HCT116 (cell line): ENCODE results near the gene WAPL. TPM values are rescaled to one million over a fixed set of nuclear protein-coding genes. Genes with fewer than 3 reads are reported as not detected.

ENCODE experiments used
- ATAC-seq: fragments of 200-7000 bp; cut with Tn5 transposase; 2 replicates; pipeline ENCODE4 v1.9.1; 2020; ENCODE audit warnings: mild to moderate bottlenecking, moderate library complexity
- BruUV-seq: library from RNA; stranded (reverse); fragments of 400-500 nt; replicated peaks from 2 replicates; lab custom pipeline; 2021; lab: Mats Ljungman, UMichigan
- CTCF ChIA-PET: fragments of 300-600 bp; sonication (Branson Sonifier 250); formaldehyde crosslinking; loops from one replicate; lab custom pipeline; 2021; ENCODE audit warnings: antibody characterized with exemption; lab: Charles Lee
- POLR2A ChIA-PET: fragments of 300-600, 350-600 bp; sonication (Branson Sonifier 250); formaldehyde crosslinking; loops from one replicate; lab custom pipeline; 2021; ENCODE audit warnings: antibody characterized with exemption; lab: Charles Lee
- RAD21 ChIA-PET, 2 experiments: fragments of 300-600 bp; sonication (Branson Sonifier 250); formaldehyde crosslinking; loops; one replicate each; lab custom pipeline; 2023; ENCODE audit warnings: low total read pairs in 2 of 2; ENCODE audit not compliant: uncharacterized antibody in 2 of 2, unreplicated experiment in 2 of 2, low non-redundant PET in 1 of 2; lab: Charles Lee
- DNase-seq: peaks from one replicate; pipeline ENCODE4 v3.0.0-alpha.2; 2010; ENCODE audit warnings: low read depth, low spot score
- H2AFZ ChIP-seq: fragments of 200-600 bp; shearing (Covaris generic), sonication (generic); 2 replicates; pipeline ENCODE4 v1.6.1; 2017; ENCODE audit warnings: low read depth, mixed run types, mixed read lengths, antibody characterized with exemption, low read length; ENCODE audit not compliant: poor library complexity, severe bottlenecking
- H3K27ac ChIP-seq: 2 replicates; pipeline ENCODE4 v1.5.1; 2012; ENCODE audit warnings: low read depth, low read length
- H3K27me3 ChIP-seq: fragments of 200-600 bp; sonication (generic); 2 replicates; pipeline ENCODE4 v1.6.1; 2016; ENCODE audit warnings: mixed run types, low read length, mixed read lengths; ENCODE audit not compliant: insufficient read depth
- H3K36me3 ChIP-seq, 2 experiments: fragments of 200-500 bp in 1 of 2; fragments of 200-600 bp in 1 of 2; sonication (Bioruptor generic) in 1 of 2; sonication (generic) in 1 of 2; 2 replicates each; pipeline versions ENCODE4 v1.5.1 to v1.6.1; 2014 to 2016; ENCODE audit warnings: low read length in 2 of 2, inconsistent platforms in 1 of 2, mixed read lengths in 1 of 2, mixed run types in 1 of 2; ENCODE audit not compliant: insufficient read depth in 2 of 2, control insufficient read depth in 1 of 2
- H3K4me1 ChIP-seq, 2 experiments: fragments of 200-600 bp in 1 of 2; sonication (generic) in 1 of 2; 2 replicates each; pipeline versions ENCODE4 v1.5.1 to v1.6.1; 2012 to 2017; ENCODE audit warnings: low read length in 2 of 2, inconsistent platforms in 1 of 2, mild to moderate bottlenecking in 1 of 2, mixed read lengths in 1 of 2, mixed run types in 1 of 2, moderate library complexity in 1 of 2; ENCODE audit not compliant: insufficient read depth in 2 of 2, control insufficient read depth in 1 of 2
- H3K4me2 ChIP-seq: fragments of 200-600 bp; sonication (generic); 2 replicates; pipeline ENCODE4 v1.6.1; 2017; ENCODE audit warnings: mixed run types, low read length, mixed read lengths
- H3K4me3 ChIP-seq, 2 experiments: fragments of 200-600 bp in 1 of 2; sonication (generic) in 1 of 2; replicated peaks in 1 of 2; 2 replicates each; pipeline ENCODE4 v1.5.1; 2011 to 2016; ENCODE audit warnings: low read length in 2 of 2, control low read depth in 1 of 2, low read depth in 1 of 2, mild to moderate bottlenecking in 1 of 2, mixed read lengths in 1 of 2, mixed run types in 1 of 2
- H3K79me2 ChIP-seq: fragments of 200-600 bp; sonication (generic); 2 replicates; pipeline ENCODE4 v1.6.1; 2017; ENCODE audit warnings: mild to moderate bottlenecking, mixed run types, low read length, moderate library complexity, mixed read lengths; ENCODE audit not compliant: insufficient read depth
- H3K9ac ChIP-seq: fragments of 200-600 bp; sonication (generic); 2 replicates; pipeline ENCODE4 v1.6.1; 2016; ENCODE audit warnings: low read length, mixed read lengths
- H3K9me2 ChIP-seq: fragments of 200-600 bp; sonication (generic), shearing (Covaris generic); 2 replicates; pipeline ENCODE4 v1.6.1; 2017; ENCODE audit warnings: mixed run types, mild to moderate bottlenecking, moderate library complexity; ENCODE audit not compliant: insufficient read depth
- H3K9me3 ChIP-seq, 2 experiments: fragments of 200-500 bp in 1 of 2; fragments of 200-600 bp in 1 of 2; sonication (Bioruptor generic) in 1 of 2; sonication (generic) in 1 of 2; 2 replicates each; pipeline ENCODE4 v1.6.1; 2014 to 2017; ENCODE audit warnings: low read length in 2 of 2, mixed read lengths in 2 of 2, inconsistent platforms in 1 of 2, low read depth in 1 of 2, mild to moderate bottlenecking in 1 of 2, mixed run types in 1 of 2, moderate library complexity in 1 of 2; ENCODE audit not compliant: control insufficient read depth in 1 of 2, insufficient read depth in 1 of 2
- H4K20me1 ChIP-seq: fragments of 200-600 bp; sonication (generic), shearing (Covaris generic); 2 replicates; pipeline ENCODE4 v1.6.1; 2017; ENCODE audit warnings: mixed run types, mild to moderate bottlenecking, moderate library complexity; ENCODE audit not compliant: insufficient read depth
- CEBPB ChIP-seq: IDR thresholded peaks from 2 replicates; pipeline ENCODE4 v1.6.1; 2012; ENCODE audit warnings: low read depth
- EGR1 ChIP-seq: IDR thresholded peaks from 2 replicates; pipeline ENCODE4 v1.6.1; 2012; ENCODE audit warnings: low read depth
- EZH2 ChIP-seq: fragments of 200-600 bp; sonication (generic); IDR thresholded peaks from 2 replicates; pipeline ENCODE4 v1.6.1; 2017; ENCODE audit warnings: antibody characterized with exemption, mixed run types
- FOSL1 ChIP-seq: IDR thresholded peaks from 2 replicates; pipeline ENCODE4 v1.6.1; 2012; ENCODE audit warnings: low read depth
- MAX ChIP-seq: IDR thresholded peaks from 2 replicates; pipeline ENCODE4 v1.6.1; 2012
- POLR2A ChIP-seq: IDR thresholded peaks from 2 replicates; pipeline ENCODE4 v1.7.0; 2011; ENCODE audit warnings: borderline replicate concordance; ENCODE audit not compliant: insufficient read depth, insufficient read length; ENCODE audit errors: extremely low read depth
- SP1 ChIP-seq: IDR thresholded peaks from 2 replicates; pipeline ENCODE4 v1.6.1; 2012; ENCODE audit warnings: low read depth
- TCF7L2 ChIP-seq: IDR thresholded peaks from 2 replicates; pipeline ENCODE4 v1.7.0; 2011; ENCODE audit warnings: borderline replicate concordance, inconsistent platforms; ENCODE audit not compliant: insufficient read depth, insufficient read length; ENCODE audit errors: extremely low read depth
- YY1 ChIP-seq: IDR thresholded peaks from 2 replicates; pipeline ENCODE4 v1.6.1; 2011; ENCODE audit warnings: low read length, low read depth, moderate library complexity, mild to moderate bottlenecking; ENCODE audit not compliant: insufficient replicate concordance; ENCODE audit errors: extremely low read depth
- ZBTB33 ChIP-seq: IDR thresholded peaks from 2 replicates; pipeline ENCODE4 v1.6.1; 2011; ENCODE audit warnings: mild to moderate bottlenecking, low read length, moderate library complexity; ENCODE audit not compliant: insufficient replicate concordance; ENCODE audit errors: extremely low read depth
- ZFX ChIP-seq: fragments of 450-650 bp; IDR thresholded peaks from 2 replicates; pipeline ENCODE4 v1.6.1; 2017
- ZNF274 ChIP-seq: fragments of 200-500 bp; sonication (Bioruptor generic); IDR thresholded peaks from 2 replicates; pipeline ENCODE4 v1.6.1; 2014; ENCODE audit warnings: mild to moderate bottlenecking, low read depth, low read length, inconsistent platforms
- intact Hi-C: fragments of 100-400 bp; cut with micrococcal nuclease; formaldehyde crosslinking; loops from 2 replicates; pipeline ENCODE4 v1.10.0; 2022
- total RNA-seq: library from RNA; stranded (reverse); gene quantifications from one replicate; pipeline ENCODE4 v1.2.1, GENCODE V29; 2021; ENCODE audit not compliant: unreplicated experiment

The WAPL gene
- total RNA-seq, 1 experiment from 2014 or later = 37.5 TPM

GRCh38 chr10:86508217-86508616, 13.4 kb downstream of the WAPL start:
- no peak overlapping the region for H3K4me3 ChIP-seq
- POLR2A ChIA-PET = no interaction called here

More at GRCh38 chr10:86508217-86508616, 13.4 kb downstream of the WAPL start:
- H3K36me3 ChIP-seq = peaks cover 9% of the 10 kb centered on the region in 2 experiments; a peak in 3 of 4 replicates
- no peaks in the 10 kb centered on the region for H3K4me1 ChIP-seq
- no peak overlapping the region for H3K4me2 ChIP-seq
- no peaks in the 10 kb centered on the region for H3K27me3 ChIP-seq
- H3K9me2 ChIP-seq = no peaks in the 10 kb centered on the region
- BruUV-seq = no TSS peak
- no peak for ATAC-seq
- CTCF ChIA-PET = no interaction called here
- TF ChIP-seq EGR1 (no peak), CEBPB (no peak), ZNF274 (no peak), YY1 (no peak), FOSL1 (no peak), MAX (no peak), EZH2 (no peak), ZBTB33 (no peak), POLR2A (no peak), SP1 (no peak), TCF7L2 (no peak), ZFX (no peak)
- H3K79me2 ChIP-seq = peaks cover 100% of the 10 kb centered on the region
- H3K9me3 ChIP-seq = no peaks in the 10 kb centered on the region
- H3K27ac ChIP-seq = no peak overlapping the region
- H3K9ac ChIP-seq = no peak overlapping the region
- H2AFZ ChIP-seq = no peak overlapping the region
- no peak for DNase-seq
- intact Hi-C loops = no loop called here
- H4K20me1 ChIP-seq = peaks cover 7% of the 10 kb centered on the region
- RAD21 ChIA-PET = no interaction called here
